KG1 (cell line): ENCODE results near the gene PARD6B.
"Not testable (repeated sequence)": the region's sequence is repeated elsewhere in the genome, so short reads cannot be mapped to it uniquely, and the experiment has no call there.

ENCODE experiments used
- DNase-seq: peaks from one replicate; lab custom pipeline; 2025; lab: John Stamatoyannopoulos, UW

The PARD6B gene

GRCh38 chr20:50799890-50800550 lies 68.6 kb downstream of the PARD6B start:
- no peak for DNase-seq

- DNase-seq = not testable (repeated sequence)
These were observed 69.8 kb downstream of the PARD6B start for GRCh38 chr20:50800986-50801746.

GRCh38 chr20:50801747-50802125 lies 70.4 kb downstream of the PARD6B start:
- no peak for DNase-seq

- DNase-seq = no peak
These were observed 70.9 kb downstream of the PARD6B start for GRCh38 chr20:50802289-50802688.

- peak; percentile 2 for DNase-seq
These were observed 73.3 kb downstream of the PARD6B start for GRCh38 chr20:50804437-50805348.

- DNase-seq = no peak
These were observed 73.9 kb downstream of the PARD6B start for GRCh38 chr20:50805349-50805684.

GRCh38 chr20:50806126-50806768 lies 74.9 kb downstream of the PARD6B start:
- no peak for DNase-seq
